ENCODE results near the gene NT5E. TPM values are rescaled to one million over a fixed set of nuclear protein-coding genes. Genes with fewer than 3 reads are reported as not detected.

NT5E gene
- total and polyA plus RNA-seq, 2 of the 13 experiments (the other 11 are each of a cell fraction or from before 2014, with no cell fraction given): 9.5 to 33.0 TPM

GRCh38 chr6:85449818-85450759 lies at the start of gene NT5E (continued):
- 0 out of 2 replicates have a peak, but pooled peaks have one; percentile 31 for TF ChIP-seq GLI4 (CRISPR knock-in tag; IDR thresholded peaks at IDR 0.05; ENCODE audit: borderline replicate concordance)
- TF ChIP-seq, protein P1, sequence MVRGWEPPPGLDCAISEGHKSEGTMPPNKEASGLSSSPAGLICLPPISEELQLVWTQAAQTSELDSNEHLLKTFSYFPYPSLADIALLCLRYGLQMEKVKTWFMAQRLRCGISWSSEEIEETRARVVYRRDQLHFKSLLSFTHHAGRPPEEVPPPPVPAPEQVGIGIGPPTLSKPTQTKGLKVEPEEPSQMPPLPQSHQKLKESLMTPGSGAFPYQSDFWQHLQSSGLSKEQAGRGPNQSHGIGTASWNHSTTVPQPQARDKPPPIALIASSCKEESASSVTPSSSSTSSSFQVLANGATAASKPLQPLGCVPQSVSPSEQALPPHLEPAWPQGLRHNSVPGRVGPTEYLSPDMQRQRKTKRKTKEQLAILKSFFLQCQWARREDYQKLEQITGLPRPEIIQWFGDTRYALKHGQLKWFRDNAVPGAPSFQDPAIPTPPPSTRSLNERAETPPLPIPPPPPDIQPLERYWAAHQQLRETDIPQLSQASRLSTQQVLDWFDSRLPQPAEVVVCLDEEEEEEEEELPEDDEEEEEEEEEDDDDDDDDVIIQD (CRISPR knock-in tag; IDR thresholded peaks at IDR 0.05; ENCODE audit: low read depth): no peak
- TF ChIP-seq DDIT3 (CRISPR knock-in tag; IDR thresholded peaks at IDR 0.05): no peak
- no peak for TF ChIP-seq RAD51 (IDR thresholded peaks at IDR 0.05; ENCODE audit: borderline replicate concordance)
- peak; percentile 19; the same call in 1 of the 2 replicates for TF ChIP-seq MIXL1 (CRISPR knock-in tag; IDR thresholded peaks at IDR 0.05)
- TF ChIP-seq, protein P2, sequence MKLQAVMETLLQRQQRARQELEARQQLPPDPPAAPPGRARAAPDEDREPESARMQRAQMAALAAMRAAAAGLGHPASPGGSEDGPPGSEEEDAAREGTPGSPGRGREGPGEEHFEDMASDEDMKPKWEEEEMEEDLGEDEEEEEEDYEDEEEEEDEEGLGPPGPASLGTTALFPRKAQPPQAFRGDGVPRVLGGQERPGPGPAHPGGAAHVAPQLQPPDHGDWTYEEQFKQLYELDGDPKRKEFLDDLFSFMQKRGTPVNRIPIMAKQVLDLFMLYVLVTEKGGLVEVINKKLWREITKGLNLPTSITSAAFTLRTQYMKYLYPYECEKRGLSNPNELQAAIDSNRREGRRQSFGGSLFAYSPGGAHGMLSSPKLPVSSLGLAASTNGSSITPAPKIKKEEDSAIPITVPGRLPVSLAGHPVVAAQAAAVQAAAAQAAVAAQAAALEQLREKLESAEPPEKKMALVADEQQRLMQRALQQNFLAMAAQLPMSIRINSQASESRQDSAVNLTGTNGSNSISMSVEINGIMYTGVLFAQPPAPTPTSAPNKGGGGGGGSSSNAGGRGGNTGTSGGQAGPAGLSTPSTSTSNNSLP (IDR thresholded peaks at IDR 0.05; ENCODE audit: low read depth, low read length): no peak
- 0 out of 2 replicates have a peak, but pooled peaks have one; percentile 54 for TF ChIP-seq ZNF451 (CRISPR knock-in tag; IDR thresholded peaks at IDR 0.05)
- peak; percentile 21; the same call in 1 of the 2 replicates for TF ChIP-seq ZNF335 (CRISPR knock-in tag; IDR thresholded peaks at IDR 0.05)
- TF ChIP-seq ZNF138 (CRISPR knock-in tag; IDR thresholded peaks at IDR 0.05; ENCODE audit: low read depth): peak; percentile 58; the same call in 1 of the 2 replicates
- peak; percentile 70 for TF ChIP-seq ZMYM4 (CRISPR knock-in tag; IDR thresholded peaks at IDR 0.05)
- TF ChIP-seq, protein P3, sequence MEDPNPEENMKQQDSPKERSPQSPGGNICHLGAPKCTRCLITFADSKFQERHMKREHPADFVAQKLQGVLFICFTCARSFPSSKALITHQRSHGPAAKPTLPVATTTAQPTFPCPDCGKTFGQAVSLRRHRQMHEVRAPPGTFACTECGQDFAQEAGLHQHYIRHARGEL (CRISPR knock-in tag; IDR thresholded peaks at IDR 0.05): no peak; the same call in 1 of the 2 replicates
- TF ChIP-seq PBX3 (CRISPR knock-in tag; IDR thresholded peaks at IDR 0.05; ENCODE audit: borderline replicate concordance): no peak
- TF ChIP-seq NFIC (IDR thresholded peaks at IDR 0.05; ENCODE audit: low read length): no peak
- no peak for TF ChIP-seq HHEX (CRISPR knock-in tag; IDR thresholded peaks at IDR 0.05)
- no peak for TF ChIP-seq HCFC1 (IDR thresholded peaks at IDR 0.05; ENCODE audit: low read depth, low read length)
- no peak for TF ChIP-seq FUBP1 (CRISPR knock-in tag; IDR thresholded peaks at IDR 0.05; ENCODE audit: borderline replicate concordance)
- TF ChIP-seq, protein P4, sequence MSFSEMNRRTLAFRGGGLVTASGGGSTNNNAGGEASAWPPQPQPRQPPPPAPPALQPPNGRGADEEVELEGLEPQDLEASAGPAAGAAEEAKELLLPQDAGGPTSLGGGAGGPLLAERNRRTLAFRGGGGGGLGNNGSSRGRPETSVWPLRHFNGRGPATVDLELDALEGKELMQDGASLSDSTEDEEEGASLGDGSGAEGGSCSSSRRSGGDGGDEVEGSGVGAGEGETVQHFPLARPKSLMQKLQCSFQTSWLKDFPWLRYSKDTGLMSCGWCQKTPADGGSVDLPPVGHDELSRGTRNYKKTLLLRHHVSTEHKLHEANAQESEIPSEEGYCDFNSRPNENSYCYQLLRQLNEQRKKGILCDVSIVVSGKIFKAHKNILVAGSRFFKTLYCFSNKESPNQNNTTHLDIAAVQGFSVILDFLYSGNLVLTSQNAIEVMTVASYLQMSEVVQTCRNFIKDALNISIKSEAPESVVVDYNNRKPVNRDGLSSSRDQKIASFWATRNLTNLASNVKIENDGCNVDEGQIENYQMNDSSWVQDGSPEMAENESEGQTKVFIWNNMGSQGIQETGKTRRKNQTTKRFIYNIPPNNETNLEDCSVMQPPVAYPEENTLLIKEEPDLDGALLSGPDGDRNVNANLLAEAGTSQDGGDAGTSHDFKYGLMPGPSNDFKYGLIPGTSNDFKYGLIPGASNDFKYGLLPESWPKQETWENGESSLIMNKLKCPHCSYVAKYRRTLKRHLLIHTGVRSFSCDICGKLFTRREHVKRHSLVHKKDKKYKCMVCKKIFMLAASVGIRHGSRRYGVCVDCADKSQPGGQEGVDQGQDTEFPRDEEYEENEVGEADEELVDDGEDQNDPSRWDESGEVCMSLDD (CRISPR knock-in tag; IDR thresholded peaks at IDR 0.05; ENCODE audit: borderline replicate concordance): peak; percentile 64; the same call in 1 of the 2 replicates
- TF ChIP-seq ZFP1 (CRISPR knock-in tag; IDR thresholded peaks at IDR 0.05): no peak
- TF ChIP-seq ZBTB3 (CRISPR knock-in tag; IDR thresholded peaks at IDR 0.05; ENCODE audit: borderline replicate concordance, low read depth): no peak

All from HepG2 (cell line).